Upper lobe of right lung (tissue), 1 donor: Measurements from ENCODE around the gene OTOA. TPM values are rescaled to one million over a fixed set of nuclear protein-coding genes. Genes with fewer than 3 reads are reported as not detected.
"Not testable (repeated sequence)": the region's sequence is repeated elsewhere in the genome, so short reads cannot be mapped to it uniquely, and the experiment has no call there.

ENCODE experiments used
- ATAC-seq: fragments of 200-7000 bp; cut with Tn5 transposase; one replicate; pipeline ENCODE4 v1.9.1; 2020; ENCODE audit warnings: mild to moderate bottlenecking, moderate library complexity
- DNase-seq: peaks from one replicate; pipeline ENCODE4 v3.0.0-alpha.2; 2020
- H3K27ac ChIP-seq: fragments of 200-600 bp; one replicate; pipeline ENCODE4 v1.8.0; 2022
- H3K27me3 ChIP-seq: fragments of 200-600 bp; one replicate; pipeline ENCODE4 v1.8.0; 2022; ENCODE audit warnings: mild to moderate bottlenecking
- H3K36me3 ChIP-seq: fragments of 200-600 bp; one replicate; pipeline ENCODE4 v1.8.0; 2022
- H3K4me1 ChIP-seq: fragments of 200-600 bp; one replicate; pipeline ENCODE4 v1.8.0; 2022
- H3K4me3 ChIP-seq: fragments of 200-600 bp; one replicate; pipeline ENCODE4 v1.8.0; 2022; ENCODE audit warnings: mild to moderate bottlenecking
- H3K9me3 ChIP-seq: fragments of 200-600 bp; one replicate; pipeline ENCODE4 v1.8.0; 2022
- CTCF ChIP-seq: fragments of 200-600 bp; IDR thresholded peaks from one replicate; pipeline ENCODE4 v1.8.0; 2022; ENCODE audit warnings: antibody characterized with exemption
- intact Hi-C: fragments of 100-400 bp; cut with DNase I; formaldehyde crosslinking; loops from one replicate; pipeline ENCODE4 v1.11.0; 2022
- total RNA-seq: library from RNA; stranded (reverse); fragmentation: NEBNext Ultra II Directional; extraction: Animal tissue kit (Norgen Biotek cat#: 25700); gene quantifications from one replicate; pipeline ENCODE4 v1.2.1, GENCODE V29; 2021
- donor health status: DM: no; HTN: yes; CAD: no; lungs with severe emphysema.

Gene OTOA
- total RNA-seq, 1 donor from 2014 or later, result 0.90 TPM

- DNase-seq (no peak), ATAC-seq (no peak)
- Histone ChIP-seq H3K4me1 (peaks cover 19% of the 10 kb centered on the region), H3K27me3 (no peaks in the 10 kb centered on the region), H3K4me3 (no peak overlapping the region), H3K36me3 (peaks cover 33% of the 10 kb centered on the region), H3K9me3 (no peaks in the 10 kb centered on the region), H3K27ac (no peak overlapping the region)
- intact Hi-C loops, result no loop called here
- TF ChIP-seq CTCF, result no peak
Measured at GRCh38 chr16:21628772-21629171, 35.0 kb upstream of the OTOA start.

GRCh38 chr16:21629616-21630539, 33.9 kb upstream of the OTOA start:
- intact Hi-C loops, H3K9me3 ChIP-seq, ATAC-seq, DNase-seq, H3K4me3 ChIP-seq, H3K27me3 ChIP-seq, H3K27ac ChIP-seq: not testable (repeated sequence)
- H3K4me1 ChIP-seq, result peaks cover 19% of the 10 kb centered on the region
- peaks cover 24% of the 10 kb centered on the region for H3K36me3 ChIP-seq

- Histone ChIP-seq H3K36me3 (peaks cover 14% of the 10 kb centered on the region), H3K4me1 (peaks cover 19% of the 10 kb centered on the region)
- ATAC-seq, DNase-seq, H3K9me3 ChIP-seq, H3K27ac ChIP-seq, H3K27me3 ChIP-seq, H3K4me3 ChIP-seq, intact Hi-C loops: not testable (repeated sequence)
Measured at GRCh38 chr16:21630866-21631265, 32.9 kb upstream of the OTOA start.

- H3K27me3 ChIP-seq, H3K9me3 ChIP-seq, ATAC-seq, H3K4me3 ChIP-seq, H3K27ac ChIP-seq, DNase-seq, intact Hi-C loops: not testable (repeated sequence)
- peaks cover 10% of the 10 kb centered on the region for H3K36me3 ChIP-seq
- H3K4me1 ChIP-seq, result peaks cover 19% of the 10 kb centered on the region
Measured at GRCh38 chr16:21631376-21631775, 32.4 kb upstream of the OTOA start.

- intact Hi-C loops, H3K27me3 ChIP-seq, H3K9me3 ChIP-seq, ATAC-seq, DNase-seq, H3K27ac ChIP-seq, H3K4me3 ChIP-seq: not testable (repeated sequence)
- peaks cover 10% of the 10 kb centered on the region for H3K36me3 ChIP-seq
- H3K4me1 ChIP-seq, result peaks cover 15% of the 10 kb centered on the region
Measured at GRCh38 chr16:21631951-21632575, 31.7 kb upstream of the OTOA start.

- intact Hi-C loops, result no loop called here
- Histone ChIP-seq H3K36me3 (no peaks in the 10 kb centered on the region), H3K27me3 (no peaks in the 10 kb centered on the region), H3K4me3 (no peak overlapping the region), H3K4me1 (peaks cover 14% of the 10 kb centered on the region), H3K9me3 (no peaks in the 10 kb centered on the region), H3K27ac (no peak overlapping the region)
- DNase-seq, result no peak
- no peak for ATAC-seq
- TF ChIP-seq CTCF, result no peak
Measured at GRCh38 chr16:21634216-21634615, 29.6 kb upstream of the OTOA start.

- DNase-seq, H3K4me3 ChIP-seq, H3K27me3 ChIP-seq, H3K36me3 ChIP-seq, H3K9me3 ChIP-seq, H3K27ac ChIP-seq, intact Hi-C loops, ATAC-seq: not testable (repeated sequence)
- H3K4me1 ChIP-seq, result peaks cover 12% of the 10 kb centered on the region
Measured at GRCh38 chr16:21635694-21636093, 28.1 kb upstream of the OTOA start.
